IPS-15b (cell line): ENCODE results near the gene ZNF583.
A peak's percentile ranks its signal among the peaks of the same experiment; 100 is the strongest.

Experiments used
- H3K27me3 ChIP-seq: one replicate; pipeline ENCODE4 v1.6.1; 2013; ENCODE audit warnings: low read length; ENCODE audit not compliant: control insufficient read depth, insufficient read depth
- H3K36me3 ChIP-seq: one replicate; pipeline ENCODE4 v1.6.1; 2013; ENCODE audit warnings: low read length; ENCODE audit not compliant: control insufficient read depth, insufficient read depth
- H3K4me1 ChIP-seq: one replicate; pipeline ENCODE4 v1.6.1; 2013; ENCODE audit warnings: mild to moderate bottlenecking, low read length; ENCODE audit not compliant: control insufficient read depth, insufficient read depth
- H3K4me3 ChIP-seq: one replicate; pipeline ENCODE4 v1.5.1; 2013; ENCODE audit warnings: low read depth, low read length
- H3K9ac ChIP-seq: one replicate; pipeline ENCODE4 v1.6.1; 2013; ENCODE audit warnings: low read depth, mild to moderate bottlenecking, low read length
- H3K9me3 ChIP-seq: one replicate; pipeline ENCODE4 v1.6.1; 2013; ENCODE audit warnings: mild to moderate bottlenecking, low read length; ENCODE audit not compliant: control insufficient read depth, insufficient read depth

The ZNF583 gene

DNA sequence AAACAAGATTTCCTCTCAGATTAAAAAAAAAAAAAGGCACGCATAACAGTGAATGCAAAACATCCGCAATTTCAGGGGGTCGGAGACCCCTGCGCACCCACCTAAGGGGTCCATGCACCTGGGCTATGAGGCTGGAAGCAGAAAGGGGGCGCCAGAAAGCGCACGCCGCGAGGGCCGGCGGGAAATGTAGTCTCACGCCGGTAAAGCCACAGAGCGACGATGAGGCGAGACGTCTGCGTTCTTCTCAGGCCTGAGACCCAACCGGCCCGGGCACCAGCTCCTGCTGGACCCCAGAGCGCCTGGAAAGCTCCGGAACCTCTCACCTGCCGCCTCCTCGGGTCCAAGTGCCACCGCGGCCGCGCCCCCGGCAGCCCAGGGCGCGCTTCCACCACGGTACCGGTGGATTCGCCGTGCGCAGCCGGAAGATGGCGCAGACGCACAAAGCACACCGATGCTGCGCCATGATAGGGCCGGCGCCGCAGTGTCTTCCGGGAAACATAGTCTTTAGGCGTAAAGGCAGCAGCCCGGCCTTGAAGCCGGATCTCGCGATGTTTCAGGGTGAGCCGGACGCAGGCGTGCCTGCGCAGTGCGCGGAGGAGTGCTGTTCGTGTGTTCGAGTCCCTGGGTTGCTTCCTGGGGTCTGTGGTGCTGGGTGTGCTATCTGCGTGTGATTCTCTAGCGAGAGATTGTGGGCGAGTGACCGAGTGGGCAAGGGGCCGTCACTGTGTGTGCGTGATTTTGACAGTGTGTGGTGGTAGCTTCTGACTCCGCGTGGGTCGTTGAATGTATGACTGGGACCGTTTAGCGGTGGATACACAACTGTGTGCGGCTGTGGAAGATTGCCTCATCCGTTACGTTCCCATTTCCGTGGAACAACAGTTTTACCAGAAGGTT, 10.8 kb upstream of the ZNF583 start, which contains the start of gene ZNF582:
ZNF582 (minus strand) TSS at position 416 of the 894 bp plus-strand sequence. CDS start 1,782 bp downstream, outside the sequence.
- no peaks in the 10 kb centered on the region for H3K27me3 ChIP-seq
- H3K36me3 ChIP-seq: peaks cover 5% of the 10 kb centered on the region
- no peaks in the 10 kb centered on the region for H3K9me3 ChIP-seq
- peak within 1 kb of the TSS; percentile 98 for H3K9ac ChIP-seq
- H3K4me3 ChIP-seq: peak within 1 kb of the TSS; percentile 99
- no peaks in the 10 kb centered on the region for H3K4me1 ChIP-seq

GRCh38 chr19:56398809-56399208, 5.3 kb upstream of the ZNF583 start:
- Histone ChIP-seq H3K27me3 (no peaks in the 10 kb centered on the region), H3K9ac (no peak overlapping the region), H3K36me3 (peaks cover 10% of the 10 kb centered on the region), H3K4me1 (no peaks in the 10 kb centered on the region), H3K9me3 (peaks cover 3% of the 10 kb centered on the region), H3K4me3 (no peak overlapping the region)

DNA sequence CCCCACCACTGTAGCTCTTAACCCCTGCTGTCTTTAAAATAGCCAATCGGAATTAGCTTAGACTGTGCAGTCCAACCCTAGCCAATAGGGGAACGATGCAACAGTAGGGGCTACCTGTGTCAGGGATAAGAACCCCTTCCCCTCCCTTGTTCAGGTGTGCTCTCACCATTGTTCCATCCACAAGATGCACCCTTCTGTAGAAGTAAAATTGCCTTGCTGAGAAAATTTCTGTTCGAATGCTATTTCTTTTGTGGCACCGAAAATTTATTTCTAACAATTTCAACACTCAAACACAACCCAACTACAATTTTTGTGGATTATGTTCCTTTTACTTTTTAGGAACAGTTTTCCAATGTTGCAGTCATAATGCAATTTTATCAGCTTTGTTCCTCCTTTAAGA, 3.6 kb upstream of the ZNF583 start:
- H3K9ac ChIP-seq: no peak overlapping the region
- H3K27me3 ChIP-seq: no peaks in the 10 kb centered on the region
- no peaks in the 10 kb centered on the region for H3K4me1 ChIP-seq
- no peak overlapping the region for H3K4me3 ChIP-seq
- peaks cover 12% of the 10 kb centered on the region for H3K36me3 ChIP-seq
- peaks cover 3% of the 10 kb centered on the region for H3K9me3 ChIP-seq

DNA sequence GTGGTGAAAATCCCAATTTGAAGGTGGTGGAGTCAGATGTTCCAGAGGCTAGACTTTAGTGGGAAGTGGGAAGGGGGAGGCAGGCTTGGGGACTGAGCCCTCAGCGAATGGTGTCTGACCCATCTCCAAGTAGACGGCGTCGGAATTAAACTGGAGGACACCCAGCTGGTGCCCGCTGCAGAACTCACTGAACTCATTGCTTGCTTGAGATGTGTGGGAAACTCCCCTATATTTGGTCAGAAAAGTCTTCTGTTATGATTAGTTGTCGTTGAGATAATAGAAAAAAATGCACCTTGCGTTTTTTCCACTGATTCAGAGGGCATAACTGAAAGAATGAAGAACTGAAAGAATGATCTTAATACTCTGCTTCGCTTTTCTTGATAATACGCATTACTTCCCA, 871 bp upstream of the ZNF583 start:
- H3K4me1 ChIP-seq: no peaks in the 10 kb centered on the region
- H3K27me3 ChIP-seq: no peaks in the 10 kb centered on the region
- peak overlapping the region; percentile 87 for H3K4me3 ChIP-seq
- peak overlapping the region; percentile 84 for H3K9ac ChIP-seq
- H3K9me3 ChIP-seq: peaks cover 3% of the 10 kb centered on the region
- peaks cover 8% of the 10 kb centered on the region for H3K36me3 ChIP-seq

DNA sequence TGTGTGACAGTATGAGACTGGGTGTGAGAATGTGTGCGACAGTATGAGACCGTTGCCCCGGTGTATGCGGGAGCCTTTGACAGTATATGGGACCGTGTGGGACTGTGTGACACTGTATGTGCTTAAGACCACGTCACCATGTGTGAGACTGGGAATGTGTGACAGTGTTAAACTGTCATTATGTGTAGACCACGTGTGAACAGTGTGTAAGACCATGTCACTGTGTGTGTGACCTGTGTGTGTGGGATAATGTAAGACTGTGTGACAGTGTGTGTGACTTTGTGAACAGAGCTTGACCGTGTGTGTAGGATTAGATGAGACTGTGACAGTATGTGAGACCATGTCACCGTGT, 549 bp downstream of the ZNF583 start:
- H3K36me3 ChIP-seq: peaks cover 2% of the 10 kb centered on the region
- H3K9ac ChIP-seq: peak overlapping the region; percentile 48

GRCh38 chr19:56405062-56405461, 930 bp downstream of the ZNF583 start:
- Histone ChIP-seq H3K9me3 (peaks cover 9% of the 10 kb centered on the region), H3K36me3 (peaks cover 2% of the 10 kb centered on the region), H3K27me3 (no peaks in the 10 kb centered on the region), H3K4me1 (no peaks in the 10 kb centered on the region), H3K4me3 (peak overlapping the region; percentile 87), H3K9ac (no peak overlapping the region)

More for the DNA sequence above, 549 bp downstream of the ZNF583 start:
- Histone ChIP-seq H3K9me3 (peaks cover 9% of the 10 kb centered on the region), H3K4me1 (no peaks in the 10 kb centered on the region), H3K4me3 (peak overlapping the region; percentile 87), H3K27me3 (no peaks in the 10 kb centered on the region)

DNA sequence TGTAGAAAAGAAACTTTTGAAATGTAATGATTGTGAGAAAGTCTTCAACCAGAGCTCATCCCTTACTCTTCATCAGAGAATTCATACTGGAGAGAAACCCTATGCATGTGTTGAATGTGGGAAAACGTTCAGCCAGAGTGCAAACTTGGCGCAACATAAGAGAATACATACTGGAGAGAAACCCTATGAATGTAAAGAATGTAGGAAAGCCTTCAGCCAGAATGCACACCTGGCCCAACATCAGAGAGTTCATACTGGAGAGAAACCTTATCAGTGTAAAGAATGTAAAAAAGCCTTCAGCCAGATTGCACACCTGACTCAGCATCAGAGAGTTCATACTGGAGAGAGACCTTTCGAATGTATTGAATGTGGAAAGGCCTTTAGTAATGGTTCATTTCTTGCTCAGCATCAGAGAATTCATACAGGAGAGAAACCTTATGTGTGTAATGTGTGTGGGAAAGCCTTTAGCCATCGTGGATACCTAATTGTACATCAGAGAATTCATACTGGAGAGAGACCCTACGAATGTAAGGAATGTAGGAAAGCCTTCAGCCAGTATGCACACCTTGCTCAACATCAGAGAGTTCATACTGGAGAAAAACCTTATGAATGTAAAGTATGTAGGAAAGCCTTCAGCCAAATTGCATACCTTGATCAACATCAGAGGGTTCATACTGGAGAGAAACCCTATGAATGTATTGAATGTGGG, 19.3 kb downstream of the ZNF583 start:
- peaks cover 51% of the 10 kb centered on the region for H3K9me3 ChIP-seq
- no peaks in the 10 kb centered on the region for H3K27me3 ChIP-seq
- H3K36me3 ChIP-seq: peaks cover 3% of the 10 kb centered on the region
- H3K9ac ChIP-seq: no peak overlapping the region
- H3K4me3 ChIP-seq: no peak overlapping the region
- no peaks in the 10 kb centered on the region for H3K4me1 ChIP-seq

DNA sequence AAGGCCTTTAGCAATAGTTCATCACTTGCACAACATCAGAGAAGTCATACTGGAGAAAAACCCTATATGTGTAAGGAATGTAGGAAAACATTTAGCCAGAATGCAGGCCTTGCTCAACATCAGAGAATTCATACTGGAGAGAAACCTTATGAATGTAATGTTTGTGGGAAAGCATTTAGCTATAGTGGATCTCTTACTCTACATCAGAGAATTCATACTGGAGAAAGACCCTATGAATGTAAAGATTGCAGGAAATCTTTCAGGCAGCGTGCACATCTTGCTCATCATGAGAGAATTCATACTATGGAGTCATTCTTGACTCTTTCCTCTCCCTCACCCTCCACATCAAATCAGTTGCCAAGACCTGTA, 19.8 kb downstream of the ZNF583 start:
- Histone ChIP-seq H3K9me3 (peaks cover 46% of the 10 kb centered on the region), H3K36me3 (peaks cover 3% of the 10 kb centered on the region), H3K9ac (no peak overlapping the region)

DNA sequence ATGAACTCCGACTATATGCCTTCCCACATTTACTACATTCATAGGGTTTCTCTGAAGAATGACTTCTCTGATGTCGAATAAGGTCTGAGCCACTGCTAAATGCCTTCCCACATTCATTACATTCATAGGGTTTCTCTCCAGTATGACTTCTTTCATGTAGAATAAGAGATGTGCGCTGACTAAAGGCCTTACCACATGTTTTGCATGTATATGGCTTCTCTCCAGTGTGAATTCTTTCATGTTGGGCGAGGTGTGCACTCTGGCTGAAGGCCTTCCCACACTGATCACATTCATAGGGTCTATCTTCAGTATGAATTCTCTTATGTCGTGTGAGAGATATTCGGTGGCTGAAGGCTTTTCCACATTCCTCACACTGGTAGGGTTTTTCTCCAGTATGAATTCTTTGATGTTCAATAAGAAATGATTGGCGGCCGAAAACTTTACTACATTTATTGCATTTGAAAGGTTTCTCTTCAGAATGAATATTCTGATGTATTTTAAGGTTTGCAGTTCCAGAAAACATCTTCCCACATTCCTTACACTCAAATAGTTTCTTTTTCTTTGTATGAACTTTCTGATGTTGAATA, 37.2 kb downstream of the ZNF583 start:
- peaks cover 22% of the 10 kb centered on the region for H3K9me3 ChIP-seq
- H3K9ac ChIP-seq: no peak overlapping the region
- no peaks in the 10 kb centered on the region for H3K4me1 ChIP-seq
- no peak overlapping the region for H3K4me3 ChIP-seq
- no peaks in the 10 kb centered on the region for H3K27me3 ChIP-seq
- H3K36me3 ChIP-seq: no peaks in the 10 kb centered on the region

More for the DNA sequence above, 19.8 kb downstream of the ZNF583 start:
- no peaks in the 10 kb centered on the region for H3K27me3 ChIP-seq
- H3K4me3 ChIP-seq: no peak overlapping the region
- H3K4me1 ChIP-seq: no peaks in the 10 kb centered on the region

GRCh38 chr19:56474308-56474707, 70.2 kb downstream of the ZNF583 start:
- Histone ChIP-seq H3K4me3 (no peak overlapping the region), H3K9me3 (peaks cover 25% of the 10 kb centered on the region), H3K4me1 (no peaks in the 10 kb centered on the region), H3K36me3 (no peaks in the 10 kb centered on the region), H3K27me3 (no peaks in the 10 kb centered on the region), H3K9ac (no peak overlapping the region)

DNA sequence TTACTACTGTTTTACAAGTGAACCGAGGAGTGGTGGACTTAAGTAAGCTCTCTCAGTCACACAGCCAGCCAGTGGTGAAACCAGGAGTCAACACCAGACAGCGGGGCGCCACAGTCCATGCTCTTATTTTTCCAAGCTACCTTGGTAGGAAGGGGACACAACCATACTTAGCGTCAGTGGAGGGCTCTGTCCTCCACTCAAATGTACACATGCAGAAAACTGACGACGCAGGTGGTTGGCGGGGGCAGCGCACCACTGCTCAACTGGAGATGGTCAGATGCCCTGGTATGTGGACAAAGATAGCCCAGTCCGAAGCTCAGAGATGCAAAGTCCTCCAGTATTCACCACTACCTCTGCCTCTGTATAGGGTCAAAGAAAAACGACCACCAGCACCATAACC, 72.0 kb downstream of the ZNF583 start:
- Histone ChIP-seq H3K27me3 (no peaks in the 10 kb centered on the region), H3K36me3 (no peaks in the 10 kb centered on the region), H3K4me3 (no peak overlapping the region), H3K4me1 (no peaks in the 10 kb centered on the region), H3K9me3 (peaks cover 26% of the 10 kb centered on the region), H3K9ac (no peak overlapping the region)
